Peyer's patch (tissue), 4 donors: ENCODE data around the gene SV2B. TPM values are rescaled to one million over a fixed set of nuclear protein-coding genes. Genes with fewer than 3 reads are reported as not detected.

Experiments used
- DNase-seq, 3 donors: peaks; one replicate each; pipeline ENCODE4 v3.0.0-alpha.2; 2017 to 2019
- H3K27ac ChIP-seq, 4 donors: fragments of 200-600 bp; sonication (generic); one replicate each; pipeline ENCODE4 v1.5.1; 2016 to 2019
- H3K27me3 ChIP-seq, 2 donors: fragments of 200-600 bp; sonication (generic); one replicate each; pipeline ENCODE4 v1.5.1; 2019
- H3K36me3 ChIP-seq, 3 donors: fragments of 200-600 bp; sonication (generic); one replicate each; pipeline ENCODE4 v1.5.1; 2016 to 2019
- H3K4me1 ChIP-seq, 4 donors: fragments of 200-600 bp; sonication (generic); one replicate each; pipeline ENCODE4 v1.5.1; 2016 to 2019
- H3K4me3 ChIP-seq, 4 donors: fragments of 200-600 bp; sonication (generic); 1 replicate in 3 of 4; 2 replicates in 1 of 4; pipeline ENCODE4 v1.5.1; 2016 to 2019; ENCODE audit warnings: mild to moderate bottlenecking in 1 of 4
- H3K9me3 ChIP-seq, 4 donors: fragments of 200-600 bp; sonication (generic); one replicate each; pipeline ENCODE4 v1.5.1; 2016 to 2019; ENCODE audit warnings: mild to moderate bottlenecking in 1 of 4
- CTCF ChIP-seq, 6 experiments: fragments of 450-650 bp in 4 of 6; fragments of 200-600 bp in 2 of 6; sonication (generic) in 1 of 6; IDR thresholded peaks; one replicate each; pipeline ENCODE4 v1.5.1; 2017 to 2019; ENCODE audit warnings: antibody characterized with exemption in 6 of 6, mild to moderate bottlenecking in 3 of 6, moderate library complexity in 1 of 6
- POLR2A ChIP-seq, 2 donors: fragments of 450-650 bp; IDR thresholded peaks; one replicate each; pipeline ENCODE4 v1.5.1; 2017; ENCODE audit warnings: antibody characterized with exemption in 2 of 2, mild to moderate bottlenecking in 2 of 2, moderate library complexity in 2 of 2
- total RNA-seq, 4 donors: library from RNA; depleted of rRNA; stranded (reverse); fragments of >200 nt; gene quantifications; one replicate each; pipeline ENCODE4 v1.1.0, GENCODE V29; 2016

The SV2B gene
- total RNA-seq, 4 donors from 2014 or later: 0.18 to 2.5 (median 0.69) TPM

GRCh38 chr15:91196127-91196526 is 96.1 kb downstream of the SV2B start:
- Histone ChIP-seq H3K27ac (no peak overlapping the region), H3K4me1 (no peaks in the 10 kb centered on the region), H3K9me3 (no peaks in the 10 kb centered on the region), H3K4me3 (no peak overlapping the region), H3K27me3 (no peaks in the 10 kb centered on the region), H3K36me3 (no peaks in the 10 kb centered on the region)
- TF ChIP-seq CTCF (IDR thresholded peaks at IDR 0.05): no peak
- no peak for DNase-seq

GRCh38 chr15:91196768-91197167 is 96.7 kb downstream of the SV2B start:
- TF ChIP-seq POLR2A (IDR thresholded peaks at IDR 0.05) (no peak), CTCF (IDR thresholded peaks at IDR 0.05) (no peak)
- DNase-seq: no peak
- no peaks in the 10 kb centered on the region for H3K9me3 ChIP-seq
- H3K36me3 ChIP-seq: no peaks in the 10 kb centered on the region
- H3K27me3 ChIP-seq: no peaks in the 10 kb centered on the region
- H3K4me1 ChIP-seq: no peaks in the 10 kb centered on the region
- no peak overlapping the region for H3K4me3 ChIP-seq
- H3K27ac ChIP-seq: no peak overlapping the region

- no peak overlapping the region for H3K27ac ChIP-seq
- H3K27me3 ChIP-seq: no peaks in the 10 kb centered on the region
- DNase-seq: no peak
- H3K36me3 ChIP-seq: no peaks in the 10 kb centered on the region
- H3K9me3 ChIP-seq: no peaks in the 10 kb centered on the region
- no peak for TF ChIP-seq POLR2A (IDR thresholded peaks at IDR 0.05)
- TF ChIP-seq CTCF (IDR thresholded peaks at IDR 0.05): no peak
- H3K4me3 ChIP-seq: no peak overlapping the region
- H3K4me1 ChIP-seq: no peaks in the 10 kb centered on the region
These were observed 99.5 kb downstream of the SV2B start for GRCh38 chr15:91199511-91199910.

GRCh38 chr15:91200101-91200754 is 100.2 kb downstream of the SV2B start:
- Histone ChIP-seq H3K27me3 (no peaks in the 10 kb centered on the region), H3K36me3 (no peaks in the 10 kb centered on the region), H3K27ac (no peak overlapping the region), H3K4me3 (no peak overlapping the region), H3K9me3 (no peaks in the 10 kb centered on the region), H3K4me1 (no peaks in the 10 kb centered on the region)
- TF ChIP-seq CTCF (IDR thresholded peaks at IDR 0.05) (no peak), POLR2A (IDR thresholded peaks at IDR 0.05) (no peak)
- DNase-seq: no peak

GRCh38 chr15:91202510-91203102 is 102.5 kb downstream of the SV2B start:
- H3K36me3 ChIP-seq: no peaks in the 10 kb centered on the region
- H3K9me3 ChIP-seq: no peaks in the 10 kb centered on the region

More at GRCh38 chr15:91202510-91203102, 102.5 kb downstream of the SV2B start:
- no peak for DNase-seq
- Histone ChIP-seq H3K4me3 (no peak overlapping the region), H3K27me3 (no peaks in the 10 kb centered on the region), H3K4me1 (no peaks in the 10 kb centered on the region), H3K27ac (no peak overlapping the region)
- TF ChIP-seq POLR2A (IDR thresholded peaks at IDR 0.05): no peak
- no peak for TF ChIP-seq CTCF (IDR thresholded peaks at IDR 0.05)
